ENCODE measurements around the gene OR5K2. TPM values are rescaled to one million over a fixed set of nuclear protein-coding genes. Genes with fewer than 3 reads are reported as not detected.

Gene OR5K2
- polyA plus RNA-seq, 3 donors from 2014 or later = not detected

GRCh38 chr3:98529856-98530459 is 32.5 kb downstream of the OR5K2 start:
- Mint-ChIP-seq H3K27ac (peak overlapping the region in 1 of 6 donors; percentile 40), H3K9me3 (no peaks in the 10 kb centered on the region), H3K4me3 (no peak overlapping the region), H3K36me3 (no peaks in the 10 kb centered on the region), H3K27me3 (ENCODE audit: low read depth in 3 of 3) (peaks cover 0 to 4% (median 0%) of the 10 kb centered on the region in 3 donors), H3K4me1 (peaks cover 10 to 11% of the 10 kb centered on the region in 2 donors)
- DNase-seq = no peak

DNA sequence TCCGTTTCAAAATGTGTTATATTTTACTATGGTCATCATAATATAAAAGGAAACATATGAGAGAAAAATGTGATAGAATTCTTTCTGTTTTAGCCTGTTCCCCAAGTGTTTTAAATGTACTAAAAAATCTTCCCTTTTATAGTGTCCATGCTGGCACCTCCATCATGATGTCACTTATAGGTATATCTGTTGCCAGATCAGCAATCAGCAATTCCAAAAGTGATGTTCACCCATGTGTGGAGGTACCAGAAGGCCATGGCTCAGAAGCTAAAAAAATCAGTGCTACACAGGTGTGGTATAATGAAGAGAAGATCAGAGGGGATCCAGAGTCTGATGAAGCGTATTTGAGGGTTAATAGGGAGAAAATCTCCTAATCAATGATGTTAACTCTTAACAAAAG is 33.2 kb downstream of the OR5K2 start:
- Mint-ChIP-seq H3K4me3 (no peak overlapping the region), H3K4me1 (peaks cover 3 to 4% of the 10 kb centered on the region in 2 donors), H3K27me3 (ENCODE audit: low read depth in 3 of 3) (peaks cover 0 to 2% (median 0%) of the 10 kb centered on the region in 3 donors), H3K9me3 (no peaks in the 10 kb centered on the region), H3K27ac (no peak overlapping the region), H3K36me3 (no peaks in the 10 kb centered on the region)
- DNase-seq = no peak

DNA sequence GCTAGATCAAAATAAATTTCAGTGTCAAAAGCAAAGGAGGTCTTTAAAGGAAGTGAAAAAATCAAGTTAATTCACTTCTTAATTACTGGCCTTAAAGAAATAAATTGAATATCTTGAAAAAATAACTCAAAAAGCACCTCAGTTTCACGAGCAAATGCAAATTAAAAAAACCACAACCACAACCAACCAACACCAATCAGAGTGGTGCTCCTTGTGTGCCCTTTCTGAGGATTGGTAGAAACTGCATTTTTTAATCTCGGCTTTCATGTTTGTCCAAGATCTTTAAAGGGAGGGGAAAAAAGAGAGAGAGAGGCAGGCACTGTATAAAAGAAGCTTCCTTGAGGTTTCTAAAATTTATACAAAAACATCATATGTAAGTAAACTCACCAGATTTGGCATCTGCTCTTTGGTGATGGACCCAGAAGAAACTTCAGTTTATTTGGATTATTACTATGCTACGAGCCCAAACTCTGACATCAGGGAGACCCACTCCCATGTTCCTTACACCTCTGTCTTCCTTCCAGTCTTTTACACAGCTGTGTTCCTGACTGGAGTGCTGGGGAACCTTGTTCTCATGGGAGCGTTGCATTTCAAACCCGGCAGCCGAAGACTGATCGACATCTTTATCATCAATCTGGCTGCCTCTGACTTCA is 34.3 kb downstream of the OR5K2 start, which contains the start of gene GPR15:
Gene GPR15 (plus strand): TSS at position 357 of the 653 bp plus-strand sequence. CDS start 56 bp downstream, at position 413.
- Mint-ChIP-seq H3K4me1 (no peaks in the 10 kb centered on the region), H3K27ac (peak within 1 kb of the TSS in 1 of 6 donors; percentile 52), H3K36me3 (no peaks in the 10 kb centered on the region), H3K4me3 (peak within 1 kb of the TSS in 1 of 5 donors; percentile 57), H3K27me3 (ENCODE audit: low read depth in 3 of 3) (peaks cover 0 to 2% (median 0%) of the 10 kb centered on the region in 3 donors), H3K9me3 (no peaks in the 10 kb centered on the region)
- no peak for DNase-seq

DNA sequence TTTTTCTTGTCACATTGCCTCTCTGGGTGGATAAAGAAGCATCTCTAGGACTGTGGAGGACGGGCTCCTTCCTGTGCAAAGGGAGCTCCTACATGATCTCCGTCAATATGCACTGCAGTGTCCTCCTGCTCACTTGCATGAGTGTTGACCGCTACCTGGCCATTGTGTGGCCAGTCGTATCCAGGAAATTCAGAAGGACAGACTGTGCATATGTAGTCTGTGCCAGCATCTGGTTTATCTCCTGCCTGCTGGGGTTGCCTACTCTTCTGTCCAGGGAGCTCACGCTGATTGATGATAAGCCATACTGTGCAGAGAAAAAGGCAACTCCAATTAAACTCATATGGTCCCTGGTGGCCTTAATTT is 34.8 kb downstream of the OR5K2 start:
- H3K4me1 Mint-ChIP-seq = no peaks in the 10 kb centered on the region
- H3K27me3 Mint-ChIP-seq (ENCODE audit: low read depth in 3 of 3) = peaks cover 0 to 8% (median 0%) of the 10 kb centered on the region in 3 donors
- H3K27ac Mint-ChIP-seq = no peak overlapping the region
- DNase-seq = no peak
- peak overlapping the region in 1 of 5 donors; percentile 57 for H3K4me3 Mint-ChIP-seq
- H3K36me3 Mint-ChIP-seq = no peaks in the 10 kb centered on the region
- no peaks in the 10 kb centered on the region for H3K9me3 Mint-ChIP-seq

GRCh38 chr3:98532709-98533571 is 35.5 kb downstream of the OR5K2 start:
- no peaks in the 10 kb centered on the region for H3K9me3 Mint-ChIP-seq
- no peak for DNase-seq
- peak overlapping the region in 1 of 5 donors; percentile 49 for H3K4me3 Mint-ChIP-seq
- H3K4me1 Mint-ChIP-seq = no peaks in the 10 kb centered on the region
- peak overlapping the region in 1 of 6 donors; percentile 52 for H3K27ac Mint-ChIP-seq
- peaks cover 0 to 8% (median 0%) of the 10 kb centered on the region in 3 donors for H3K27me3 Mint-ChIP-seq (ENCODE audit: low read depth in 3 of 3)
- H3K36me3 Mint-ChIP-seq = no peaks in the 10 kb centered on the region

DNA sequence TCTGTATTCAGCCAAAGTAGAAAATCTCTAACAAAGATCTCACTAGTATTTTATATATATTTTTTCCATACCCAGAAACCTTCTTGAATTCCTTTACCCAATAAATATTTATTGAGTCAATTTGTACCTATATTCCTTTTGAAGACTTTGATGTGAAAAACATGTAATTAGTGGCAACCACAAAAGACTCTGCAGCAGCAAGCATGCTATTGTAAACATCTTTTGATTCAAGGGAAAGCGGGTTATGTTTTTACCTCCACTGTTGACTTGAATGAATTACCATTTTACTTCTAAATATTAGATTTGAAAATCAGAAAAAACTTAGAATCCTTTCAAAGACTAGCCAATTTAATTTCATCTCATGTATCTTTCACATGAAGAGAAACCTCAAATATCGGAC is 36.7 kb downstream of the OR5K2 start:
- no peaks in the 10 kb centered on the region for H3K9me3 Mint-ChIP-seq
- H3K4me1 Mint-ChIP-seq = no peaks in the 10 kb centered on the region
- H3K27me3 Mint-ChIP-seq (ENCODE audit: low read depth in 3 of 3) = peaks cover 0 to 8% (median 2%) of the 10 kb centered on the region in 3 donors
- peak overlapping the region in 1 of 5 donors; percentile 21 for H3K4me3 Mint-ChIP-seq
- DNase-seq = no peak
- no peak overlapping the region for H3K27ac Mint-ChIP-seq
- H3K36me3 Mint-ChIP-seq = no peaks in the 10 kb centered on the region

- Mint-ChIP-seq H3K4me3 (no peak overlapping the region), H3K27ac (no peak overlapping the region), H3K27me3 (ENCODE audit: low read depth in 3 of 3) (peaks cover 0 to 8% (median 2%) of the 10 kb centered on the region in 3 donors), H3K36me3 (no peaks in the 10 kb centered on the region), H3K9me3 (no peaks in the 10 kb centered on the region), H3K4me1 (peaks cover 0 to under 1% of the 10 kb centered on the region in 2 donors)
- no peak for DNase-seq
These were observed 37.3 kb downstream of the OR5K2 start for GRCh38 chr3:98534734-98535133.

DNA sequence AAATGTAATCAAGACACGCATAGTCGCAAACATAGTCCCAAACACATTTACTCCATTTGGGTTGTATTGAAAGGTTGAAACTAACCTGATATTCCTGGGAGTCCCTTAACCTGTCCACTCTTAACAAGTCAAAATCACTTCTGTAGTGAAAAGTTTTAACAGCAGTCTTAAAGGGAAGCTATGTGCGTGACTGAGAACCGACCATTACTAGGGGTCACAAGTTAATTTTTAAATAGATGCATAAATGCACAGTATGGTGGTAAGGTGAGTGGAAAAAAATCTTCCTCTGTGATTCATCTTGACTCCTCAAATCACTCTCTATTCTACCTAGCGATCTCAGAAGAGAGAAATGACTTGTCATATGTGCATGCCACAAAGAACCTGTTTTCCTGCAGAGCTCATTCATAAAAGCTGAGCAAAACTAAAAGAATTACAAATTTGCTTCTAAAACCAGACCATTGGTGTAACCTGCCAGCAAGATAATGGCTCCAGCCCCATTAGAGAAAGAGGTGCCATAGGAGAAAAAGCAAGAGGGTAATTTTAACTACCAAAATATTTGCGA is 39.1 kb downstream of the OR5K2 start:
- Mint-ChIP-seq H3K9me3 (no peaks in the 10 kb centered on the region), H3K27ac (no peak overlapping the region), H3K4me1 (peaks cover 8 to 12% of the 10 kb centered on the region in 2 donors), H3K36me3 (no peaks in the 10 kb centered on the region), H3K4me3 (no peak overlapping the region), H3K27me3 (ENCODE audit: low read depth in 3 of 3) (peaks cover 0 to 8% (median 2%) of the 10 kb centered on the region in 3 donors)
- DNase-seq = no peak

DNA sequence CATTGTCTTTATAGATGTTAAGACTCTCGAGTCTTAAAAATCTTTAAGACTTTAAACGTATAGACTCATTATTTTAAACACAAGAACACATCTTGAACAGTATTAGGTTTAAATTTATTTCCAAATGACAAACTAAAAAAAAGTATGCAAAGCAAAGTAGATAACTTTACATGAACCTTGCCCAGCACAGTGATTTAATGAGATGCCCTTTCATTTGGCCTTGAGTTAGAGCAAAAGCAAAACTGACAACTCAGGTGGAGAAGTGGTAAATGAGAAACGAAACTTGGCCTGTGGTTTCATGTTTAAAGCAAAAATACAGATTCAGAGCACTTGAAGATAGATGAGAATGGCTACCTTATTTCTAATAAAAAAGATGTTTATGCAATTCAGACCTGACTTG is 42.9 kb downstream of the OR5K2 start:
- H3K4me3 Mint-ChIP-seq = peak overlapping the region in 1 of 5 donors; percentile 28

GRCh38 chr3:98541695-98542094 is 44.2 kb downstream of the OR5K2 start:
- Mint-ChIP-seq H3K27ac (no peak overlapping the region), H3K4me3 (no peak overlapping the region)

More for the DNA sequence above, 42.9 kb downstream of the OR5K2 start:
- peak overlapping the region in 5 of 6 donors; percentile 17 to 78 (median 41) for H3K27ac Mint-ChIP-seq
- peak in 1 of 3 donors; percentile 23 for DNase-seq
- H3K9me3 Mint-ChIP-seq = no peaks in the 10 kb centered on the region
- peaks cover 1 to 8% (median 2%) of the 10 kb centered on the region in 3 donors for H3K27me3 Mint-ChIP-seq (ENCODE audit: low read depth in 3 of 3)
- H3K4me1 Mint-ChIP-seq = peaks cover 8 to 12% of the 10 kb centered on the region in 2 donors
- H3K36me3 Mint-ChIP-seq = no peaks in the 10 kb centered on the region

GRCh38 chr3:98542623-98543022 is 45.1 kb downstream of the OR5K2 start:
- no peak for DNase-seq
- no peak overlapping the region for H3K27ac Mint-ChIP-seq
- H3K36me3 Mint-ChIP-seq = no peaks in the 10 kb centered on the region
- H3K4me1 Mint-ChIP-seq = peaks cover 15 to 21% of the 10 kb centered on the region in 2 donors
- no peak overlapping the region for H3K4me3 Mint-ChIP-seq
- H3K9me3 Mint-ChIP-seq = no peaks in the 10 kb centered on the region
- peaks cover 1 to 6% (median 2%) of the 10 kb centered on the region in 3 donors for H3K27me3 Mint-ChIP-seq (ENCODE audit: low read depth in 3 of 3)

More at GRCh38 chr3:98541695-98542094, 44.2 kb downstream of the OR5K2 start:
- Mint-ChIP-seq H3K27me3 (ENCODE audit: low read depth in 3 of 3) (peaks cover 1 to 12% (median 2%) of the 10 kb centered on the region in 3 donors), H3K4me1 (peaks cover 15 to 21% of the 10 kb centered on the region in 2 donors), H3K9me3 (no peaks in the 10 kb centered on the region), H3K36me3 (no peaks in the 10 kb centered on the region)
- no peak for DNase-seq

- Mint-ChIP-seq H3K36me3 (no peaks in the 10 kb centered on the region), H3K27me3 (ENCODE audit: low read depth in 3 of 3) (peaks cover 0 to 6% (median 1%) of the 10 kb centered on the region in 3 donors), H3K9me3 (no peaks in the 10 kb centered on the region), H3K27ac (peak overlapping the region in 4 of 6 donors; percentile 40 to 67 (median 52)), H3K4me3 (peak overlapping the region; percentile 31 to 57 (median 44)), H3K4me1 (peaks cover 32 to 35% of the 10 kb centered on the region in 2 donors)
- no peak for DNase-seq
These were observed 48.5 kb downstream of the OR5K2 start for GRCh38 chr3:98545940-98546339.
